Testis (tissue), 2 donors: ENCODE data around the gene C1RL.

ENCODE experiments used
- CTCF ChIP-seq, 3 experiments: fragments of 450-650 bp in 2 of 3; fragments of 200-600 bp in 1 of 3; sonication (generic) in 1 of 3; IDR thresholded peaks; one replicate each; pipeline ENCODE4 v1.5.1; 2016 to 2019; ENCODE audit warnings: antibody characterized with exemption in 3 of 3, mild to moderate bottlenecking in 2 of 3, moderate library complexity in 1 of 3
- POLR2A ChIP-seq: fragments of 450-650 bp; IDR thresholded peaks from one replicate; pipeline ENCODE4 v1.6.1; 2017; ENCODE audit warnings: antibody characterized with exemption, mild to moderate bottlenecking, moderate library complexity

- TF ChIP-seq CTCF (IDR thresholded peaks at IDR 0.05) (no peak), POLR2A (no peak)
Measured at GRCh38 chr12:7108003-7108795, 815 bp downstream of the C1RL start.
